ENCODE measurements around the gene GSTA3.
"Not testable (repeated sequence)": the region's sequence is repeated elsewhere in the genome, so short reads cannot be mapped to it uniquely, and the experiment has no call there.

Gene GSTA3

GRCh38 chr6:52910091-52910490 lies 593 bp upstream of the GSTA3 start:
- DNase-seq, result no peak

GRCh38 chr6:52909131-52909530 lies 367 bp downstream of the GSTA3 start:
- DNase-seq, result no peak

- DNase-seq, result no peak
Observed at GRCh38 chr6:52908526-52908925, 972 bp downstream of the GSTA3 start.

- no peak for DNase-seq
Observed at GRCh38 chr6:52904562-52905279, 4.8 kb downstream of the GSTA3 start.

GRCh38 chr6:52900536-52900935 lies 9.0 kb downstream of the GSTA3 start:
- DNase-seq, result no peak

GRCh38 chr6:52895790-52896189 lies 13.7 kb downstream of the GSTA3 start:
- DNase-seq, result not testable (repeated sequence)

GRCh38 chr6:52894285-52894684 lies 15.2 kb downstream of the GSTA3 start:
- DNase-seq, result no peak

GRCh38 chr6:52893803-52894202 lies 15.7 kb downstream of the GSTA3 start:
- no peak for DNase-seq

- no peak for DNase-seq
Observed at GRCh38 chr6:52893221-52893620, 16.3 kb downstream of the GSTA3 start.

- no peak for DNase-seq
Observed at GRCh38 chr6:52890018-52890417, 19.5 kb downstream of the GSTA3 start.

- DNase-seq, result no peak
Observed at GRCh38 chr6:52887910-52888524, 21.5 kb downstream of the GSTA3 start.

- peak; percentile 36 to 59 for DNase-seq
Observed at GRCh38 chr6:52881996-52882841, 27.3 kb downstream of the GSTA3 start.

GRCh38 chr6:52881662-52881995 lies 27.9 kb downstream of the GSTA3 start:
- DNase-seq, result no peak

GRCh38 chr6:52877786-52878185 lies 31.7 kb downstream of the GSTA3 start:
- no peak for DNase-seq

GRCh38 chr6:52877168-52877567 lies 32.3 kb downstream of the GSTA3 start:
- DNase-seq, result no peak

- no peak for DNase-seq
Observed at GRCh38 chr6:52876056-52876787, 33.3 kb downstream of the GSTA3 start.

GRCh38 chr6:52872031-52872430 lies 37.5 kb downstream of the GSTA3 start:
- DNase-seq, result no peak

- no peak for DNase-seq
Observed at GRCh38 chr6:52871621-52872020, 37.9 kb downstream of the GSTA3 start.

GRCh38 chr6:52870335-52871091 lies 39.0 kb downstream of the GSTA3 start:
- not testable (repeated sequence) for DNase-seq

GRCh38 chr6:52868899-52869298 lies 40.6 kb downstream of the GSTA3 start:
- DNase-seq, result not testable (repeated sequence)

GRCh38 chr6:52868240-52868639 lies 41.3 kb downstream of the GSTA3 start:
- no peak for DNase-seq

GRCh38 chr6:52861151-52861550 lies 48.3 kb downstream of the GSTA3 start:
- DNase-seq, result not testable (repeated sequence)

All from stimulated activated CD4-positive, alpha-beta T cell treated with anti-CD3 and anti-CD28 coated beads, Interleukin-4, amount 100 ng/mL, for 4 hours (primary cell).